Measurements from ENCODE around the gene TTLL10.

- TF ChIP-seq POLR2A (IDR thresholded peaks at IDR 0.05; ENCODE audit: control extremely low read depth in 1 of 2, low read depth in 2 of 2, low read length in 2 of 2) = no peak
- TF ChIP-seq CTCF (IDR thresholded peaks at IDR 0.05; ENCODE audit: control extremely low read depth in 1 of 3, insufficient read depth in 1 of 3, low read depth in 1 of 3, low read length in 3 of 3) = no peak
- no peak for TF ChIP-seq MAX (IDR thresholded peaks at IDR 0.05)
- TF ChIP-seq EZH2 (IDR thresholded peaks at IDR 0.05; ENCODE audit: low read depth, low read length, severe bottlenecking) = no peak
- TF ChIP-seq JUN (IDR thresholded peaks at IDR 0.05; ENCODE audit: low read depth, low read length) = no peak
Measured at GRCh38 chr1:1236176-1236763, 62.6 kb downstream of the TTLL10 start.

Data from H1 (cell line).